PC-3 (cell line): ENCODE measurements around the gene DIAPH3.

Source experiments
- CTCF ChIP-seq: fragments of 300-600 bp; sonication (generic); conservative IDR thresholded peaks from 2 replicates; pipeline ENCODE4 v1.5.1; 2017; ENCODE audit warnings: antibody characterized with exemption, low read depth, mild to moderate bottlenecking, low read length
- EZH2 ChIP-seq: fragments of 300-600 bp; sonication (generic); IDR thresholded peaks from one replicate; pipeline ENCODE4 v1.6.1; 2017; ENCODE audit warnings: antibody characterized with exemption, mild to moderate bottlenecking, low read length; ENCODE audit not compliant: unreplicated experiment
- EZH2phosphoT487 ChIP-seq: fragments of 300-600 bp; sonication (generic); IDR thresholded peaks from 2 replicates; pipeline ENCODE4 v1.6.1; 2018; ENCODE audit warnings: mild to moderate bottlenecking, antibody characterized with exemption, low read length, borderline replicate concordance

GRCh38 chr13:60201286-60201685 lies 37.6 kb upstream of the DIAPH3 start:
- TF ChIP-seq CTCF (no peak), EZH2 (no peak), EZH2phosphoT487 (no peak)
